Ammon's horn (tissue), 1 donor: ENCODE data around the gene NDUFB3.

Experiments used
- DNase-seq: peaks from one replicate; pipeline ENCODE4 v3.0.0-alpha.2; 2016; ENCODE audit warnings: low spot score

NDUFB3 gene

GRCh38 chr2:201128933-201129505, 57.2 kb downstream of the NDUFB3 start:
- no peak for DNase-seq

DNA sequence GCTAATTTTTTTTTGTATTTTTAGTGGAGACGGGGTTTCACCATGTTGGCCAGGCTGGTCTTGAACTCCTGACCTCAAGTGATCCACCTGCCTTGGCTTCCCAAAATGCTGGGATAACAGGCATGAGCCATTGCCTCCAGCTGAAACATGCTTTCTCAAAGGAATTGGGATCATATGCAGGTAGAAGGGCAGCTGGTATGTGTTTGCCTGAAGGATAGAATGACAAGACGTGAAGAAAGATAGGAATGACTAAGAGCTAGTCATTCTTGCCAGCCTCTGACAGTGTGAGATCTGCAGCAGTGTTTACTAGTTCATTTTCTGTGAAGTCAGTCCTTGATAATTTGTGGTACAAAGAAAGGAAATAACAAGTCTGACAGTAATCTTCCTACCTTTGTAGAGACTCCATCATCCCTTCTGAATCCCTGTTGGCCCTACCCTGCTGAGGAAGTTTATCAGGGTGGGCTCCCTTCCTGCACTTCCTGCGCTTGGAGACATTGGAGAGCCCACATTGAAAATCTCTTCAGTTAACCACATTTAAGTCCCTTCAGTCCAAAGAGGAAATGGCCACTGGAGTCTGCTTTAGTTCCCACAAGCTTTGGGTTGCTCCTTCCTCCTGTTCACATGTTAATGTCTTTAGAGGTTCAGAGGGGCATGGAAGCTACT, 58.9 kb downstream of the NDUFB3 start:
- peak; percentile 46 for DNase-seq

DNA sequence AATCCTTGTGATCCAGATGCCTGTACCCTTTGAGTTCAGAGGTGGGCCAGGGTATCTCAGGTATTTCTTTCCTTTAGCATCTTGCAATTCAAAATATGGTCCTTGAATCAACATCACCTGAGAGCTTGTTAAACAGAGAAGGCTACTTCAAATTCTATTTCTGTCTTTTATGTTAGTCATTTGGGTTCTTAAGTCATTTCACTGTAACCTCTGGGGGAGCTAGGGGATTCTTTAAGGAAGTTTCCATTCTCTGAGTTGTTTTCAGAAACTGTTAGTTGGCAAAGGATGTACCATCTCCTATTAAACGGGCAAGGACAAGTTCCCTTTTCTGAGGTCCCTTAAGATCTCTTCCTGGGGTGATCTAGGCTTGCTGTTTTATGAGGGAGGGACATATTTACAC, 60.7 kb downstream of the NDUFB3 start:
- DNase-seq, result no peak
